ENCODE data around the gene NACC2.

GRCh38 chr9:135997090-135998015 lies 97.7 kb downstream of the NACC2 start:
- TF ChIP-seq POLR2A (IDR thresholded peaks at IDR 0.05) (no peak), CTCF (IDR thresholded peaks at IDR 0.05) (no peak)

Measured in right lobe of liver (tissue), 4 donors.